Suprapubic skin (tissue), 4 donors: ENCODE results near the gene SCIN. TPM values are rescaled to one million over a fixed set of nuclear protein-coding genes. Genes with fewer than 3 reads are reported as not detected.

Source experiments
- DNase-seq, 2 donors: peaks; one replicate each; pipeline ENCODE4 v3.0.0-alpha.2; 2019; ENCODE audit warnings: low spot score in 2 of 2
- H3K27ac ChIP-seq: fragments of 200-600 bp; sonication (generic); one replicate; pipeline ENCODE4 v1.5.1; 2019
- H3K27me3 ChIP-seq: fragments of 200-600 bp; sonication (generic); one replicate; pipeline ENCODE4 v1.5.1; 2019
- H3K36me3 ChIP-seq: fragments of 200-600 bp; sonication (generic); one replicate; pipeline ENCODE4 v1.5.1; 2019
- H3K4me1 ChIP-seq: fragments of 200-600 bp; sonication (generic); one replicate; pipeline ENCODE4 v1.5.1; 2019
- H3K4me3 ChIP-seq: fragments of 200-600 bp; sonication (generic); one replicate; pipeline ENCODE4 v1.5.1; 2019; ENCODE audit warnings: mild to moderate bottlenecking
- H3K9me3 ChIP-seq: fragments of 200-600 bp; sonication (generic); one replicate; pipeline ENCODE4 v1.5.1; 2019
- EP300 ChIP-seq: sonication (generic); formaldehyde crosslinking; IDR thresholded peaks from one replicate; pipeline ENCODE4 v1.6.1; 2017; ENCODE audit warnings: antibody characterized with exemption
- POLR2A ChIP-seq, 2 donors: fragments of 450-650 bp; IDR thresholded peaks; one replicate each; pipeline ENCODE4 v1.6.1; 2017; ENCODE audit warnings: antibody characterized with exemption in 2 of 2, mild to moderate bottlenecking in 2 of 2, moderate library complexity in 2 of 2
- POLR2AphosphoS5 ChIP-seq, 3 donors: sonication (generic); formaldehyde crosslinking; IDR thresholded peaks; one replicate each; pipeline ENCODE4 v1.6.1; 2017; ENCODE audit warnings: antibody characterized with exemption in 3 of 3
- WGBS: methylation state at CpG from one replicate; pipeline ENCODE4 v1.1.5; 2018; 5-methylcytosine and 5-hydroxymethylcytosine counted together
- total RNA-seq, 4 donors: library from RNA; depleted of rRNA; stranded (reverse); fragments of >200 nt; gene quantifications; one replicate each; pipeline ENCODE4 v1.1.0, GENCODE V29; 2016
- TF ChIP-seq, protein P1 (sequence below), 2 donors: fragments of 200-600 bp in 1 of 2; fragments of 450-650 bp in 1 of 2; sonication (generic) in 1 of 2; IDR thresholded peaks; one replicate each; pipeline ENCODE4 v1.5.1; 2016 to 2019; ENCODE audit warnings: antibody characterized with exemption in 2 of 2, mild to moderate bottlenecking in 1 of 2, moderate library complexity in 1 of 2

Gene SCIN
- total RNA-seq, 4 donors from 2014 or later, result 3.1 to 4.9 (median 3.8) TPM

DNA sequence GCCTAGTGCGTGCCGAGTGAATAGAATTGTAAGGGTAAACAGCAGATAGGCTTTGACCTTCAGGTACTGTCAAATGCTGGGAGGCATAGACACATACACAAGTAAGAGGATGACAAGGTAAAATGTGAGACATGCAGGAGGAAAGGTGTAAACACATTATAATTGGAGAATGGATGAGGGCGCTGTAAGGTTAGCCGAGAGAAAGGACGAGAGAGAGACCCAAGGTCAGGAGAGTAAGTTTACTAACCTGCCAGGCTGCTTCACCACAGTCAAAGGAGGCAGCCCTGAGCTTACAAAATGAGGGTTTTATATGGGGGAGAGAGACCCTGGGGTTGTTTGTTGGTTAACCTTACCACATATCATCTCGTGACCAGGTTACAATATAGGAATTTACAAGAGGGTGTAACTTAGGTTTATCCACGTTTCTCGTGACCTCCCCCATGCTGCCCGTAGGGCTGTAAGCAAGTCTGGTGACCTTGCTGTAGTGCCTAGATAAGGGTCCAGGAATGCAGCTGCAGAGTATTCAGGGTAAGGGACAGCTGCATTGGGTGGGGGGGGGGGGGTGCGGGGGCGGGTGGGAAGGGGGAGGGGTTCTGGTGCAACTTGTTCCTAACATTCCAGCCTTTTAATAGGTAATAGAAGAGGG is 17.9 kb downstream of the SCIN start:
- H3K4me3 ChIP-seq, result no peak overlapping the region
- H3K9me3 ChIP-seq, result no peaks in the 10 kb centered on the region
- H3K36me3 ChIP-seq, result no peaks in the 10 kb centered on the region
- H3K4me1 ChIP-seq, result peaks cover 7% of the 10 kb centered on the region
- no peaks in the 10 kb centered on the region for H3K27me3 ChIP-seq
- TF ChIP-seq POLR2A (IDR thresholded peaks at IDR 0.05), result no peak
- TF ChIP-seq POLR2AphosphoS5 (IDR thresholded peaks at IDR 0.05), result no peak
- TF ChIP-seq, protein P1, sequence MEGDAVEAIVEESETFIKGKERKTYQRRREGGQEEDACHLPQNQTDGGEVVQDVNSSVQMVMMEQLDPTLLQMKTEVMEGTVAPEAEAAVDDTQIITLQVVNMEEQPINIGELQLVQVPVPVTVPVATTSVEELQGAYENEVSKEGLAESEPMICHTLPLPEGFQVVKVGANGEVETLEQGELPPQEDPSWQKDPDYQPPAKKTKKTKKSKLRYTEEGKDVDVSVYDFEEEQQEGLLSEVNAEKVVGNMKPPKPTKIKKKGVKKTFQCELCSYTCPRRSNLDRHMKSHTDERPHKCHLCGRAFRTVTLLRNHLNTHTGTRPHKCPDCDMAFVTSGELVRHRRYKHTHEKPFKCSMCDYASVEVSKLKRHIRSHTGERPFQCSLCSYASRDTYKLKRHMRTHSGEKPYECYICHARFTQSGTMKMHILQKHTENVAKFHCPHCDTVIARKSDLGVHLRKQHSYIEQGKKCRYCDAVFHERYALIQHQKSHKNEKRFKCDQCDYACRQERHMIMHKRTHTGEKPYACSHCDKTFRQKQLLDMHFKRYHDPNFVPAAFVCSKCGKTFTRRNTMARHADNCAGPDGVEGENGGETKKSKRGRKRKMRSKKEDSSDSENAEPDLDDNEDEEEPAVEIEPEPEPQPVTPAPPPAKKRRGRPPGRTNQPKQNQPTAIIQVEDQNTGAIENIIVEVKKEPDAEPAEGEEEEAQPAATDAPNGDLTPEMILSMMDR (IDR thresholded peaks at IDR 0.05), result no peak
- no peak for TF ChIP-seq EP300
- no peak overlapping the region for H3K27ac ChIP-seq
- 93% methylated on average over 11 of the region's 11 CpGs for WGBS
- DNase-seq, result no peak

DNA sequence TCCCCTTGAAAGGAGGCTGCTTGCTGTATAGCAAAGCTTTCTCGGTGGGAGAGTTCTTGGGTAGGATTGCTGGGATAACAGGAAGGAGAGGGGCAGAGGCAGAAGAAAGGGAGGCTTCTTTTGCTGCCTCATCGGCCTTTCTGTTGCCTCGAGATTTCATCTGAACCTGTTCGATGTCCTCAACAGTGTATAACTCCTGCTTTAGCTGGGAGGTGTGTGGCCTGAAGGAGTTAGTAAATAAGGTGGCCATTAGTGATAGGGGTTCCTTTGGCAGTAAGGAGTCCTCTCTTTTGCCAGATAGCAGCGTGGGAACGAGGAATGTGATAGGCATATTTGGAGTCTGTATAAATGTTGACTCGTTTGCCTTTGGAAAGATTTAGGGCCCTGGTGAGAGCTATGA is 20.0 kb downstream of the SCIN start:
- TF ChIP-seq EP300, result no peak
- no peak for TF ChIP-seq POLR2AphosphoS5 (IDR thresholded peaks at IDR 0.05)
- 86% methylated on average over 7 of the region's 7 CpGs for WGBS

DNA sequence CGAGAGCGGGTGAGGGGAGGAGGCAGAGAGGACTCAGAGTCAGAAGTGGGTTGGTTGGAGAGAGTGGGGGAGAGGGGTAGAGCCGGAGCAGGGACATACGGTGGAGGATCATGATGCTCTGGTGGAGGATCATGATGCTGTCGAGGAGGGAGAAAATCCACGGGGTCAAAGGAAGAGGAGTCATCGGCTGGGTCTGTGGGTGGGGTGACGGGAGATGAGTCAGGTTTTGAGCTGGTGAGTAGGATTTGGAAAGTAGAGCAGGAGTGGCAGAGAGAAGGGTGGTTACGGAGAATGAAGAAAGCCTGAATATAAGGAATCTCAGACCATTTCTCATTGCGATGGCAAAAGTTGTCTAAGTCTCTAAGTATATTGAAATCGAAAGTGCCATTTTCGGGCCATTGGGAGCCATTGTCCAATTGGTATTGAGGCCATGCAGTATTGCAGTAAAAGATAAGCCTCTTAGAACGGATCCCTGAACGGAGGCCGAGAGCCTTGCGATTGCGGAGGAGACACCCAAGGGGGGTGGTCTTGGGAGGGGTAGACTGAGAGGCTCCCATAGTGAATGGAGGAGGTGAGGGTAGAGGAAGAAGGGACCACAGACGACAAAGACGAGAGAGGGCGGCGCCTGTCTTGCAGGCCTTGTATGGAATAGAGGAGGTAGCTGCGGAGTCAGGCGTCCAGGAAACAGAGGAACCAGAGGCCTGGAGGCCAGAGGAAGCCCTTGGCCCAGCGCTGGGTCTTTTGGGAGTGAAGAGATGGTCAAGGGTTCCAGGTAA is 23.8 kb downstream of the SCIN start:
- WGBS, result 96% methylated on average over 24 of the region's 24 CpGs
- TF ChIP-seq EP300 (no peak), POLR2AphosphoS5 (IDR thresholded peaks at IDR 0.05) (no peak), POLR2A (IDR thresholded peaks at IDR 0.05) (no peak)
- TF ChIP-seq, protein P1 (IDR thresholded peaks at IDR 0.05), result no peak

More for the DNA sequence above, 20.0 kb downstream of the SCIN start:
- Histone ChIP-seq H3K27me3 (no peaks in the 10 kb centered on the region), H3K36me3 (no peaks in the 10 kb centered on the region), H3K27ac (no peak overlapping the region), H3K4me1 (no peaks in the 10 kb centered on the region), H3K9me3 (no peaks in the 10 kb centered on the region), H3K4me3 (no peak overlapping the region)
- no peak for DNase-seq

DNA sequence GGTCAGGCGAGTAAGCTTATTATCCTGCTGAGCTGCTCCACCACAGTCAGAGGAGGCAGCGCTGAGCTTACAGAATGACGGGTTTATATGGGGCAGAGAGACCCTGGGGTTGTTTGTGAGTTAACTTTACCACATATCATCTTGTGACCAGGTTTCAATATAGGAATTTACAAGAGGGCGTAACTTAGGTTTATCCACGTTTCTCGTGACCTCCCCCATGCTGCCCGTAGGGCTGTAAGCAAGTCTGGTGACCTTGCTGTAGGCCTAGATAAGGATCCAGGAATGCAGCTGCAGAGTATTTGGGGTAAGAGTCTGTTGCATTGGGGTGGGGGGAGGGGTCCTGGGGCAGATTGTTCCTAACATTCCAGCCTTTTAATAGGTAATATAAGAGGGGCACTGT is 24.6 kb downstream of the SCIN start:
- no peaks in the 10 kb centered on the region for H3K9me3 ChIP-seq
- H3K27me3 ChIP-seq, result no peaks in the 10 kb centered on the region
- H3K27ac ChIP-seq, result no peak overlapping the region
- no peak overlapping the region for H3K4me3 ChIP-seq
- 85% methylated on average over 7 of the region's 7 CpGs for whole genome bisulfite sequencing
- TF ChIP-seq EP300 (no peak), POLR2AphosphoS5 (IDR thresholded peaks at IDR 0.05) (no peak), POLR2A (IDR thresholded peaks at IDR 0.05) (no peak)
- TF ChIP-seq, protein P1 (IDR thresholded peaks at IDR 0.05), result no peak
- no peaks in the 10 kb centered on the region for H3K4me1 ChIP-seq
- no peaks in the 10 kb centered on the region for H3K36me3 ChIP-seq
- DNase-seq, result no peak

More for the DNA sequence above, 23.8 kb downstream of the SCIN start:
- no peaks in the 10 kb centered on the region for H3K4me1 ChIP-seq
- no peaks in the 10 kb centered on the region for H3K36me3 ChIP-seq
- no peak for DNase-seq
- H3K27ac ChIP-seq, result no peak overlapping the region
- H3K9me3 ChIP-seq, result no peaks in the 10 kb centered on the region
- H3K4me3 ChIP-seq, result no peak overlapping the region
- H3K27me3 ChIP-seq, result no peaks in the 10 kb centered on the region

DNA sequence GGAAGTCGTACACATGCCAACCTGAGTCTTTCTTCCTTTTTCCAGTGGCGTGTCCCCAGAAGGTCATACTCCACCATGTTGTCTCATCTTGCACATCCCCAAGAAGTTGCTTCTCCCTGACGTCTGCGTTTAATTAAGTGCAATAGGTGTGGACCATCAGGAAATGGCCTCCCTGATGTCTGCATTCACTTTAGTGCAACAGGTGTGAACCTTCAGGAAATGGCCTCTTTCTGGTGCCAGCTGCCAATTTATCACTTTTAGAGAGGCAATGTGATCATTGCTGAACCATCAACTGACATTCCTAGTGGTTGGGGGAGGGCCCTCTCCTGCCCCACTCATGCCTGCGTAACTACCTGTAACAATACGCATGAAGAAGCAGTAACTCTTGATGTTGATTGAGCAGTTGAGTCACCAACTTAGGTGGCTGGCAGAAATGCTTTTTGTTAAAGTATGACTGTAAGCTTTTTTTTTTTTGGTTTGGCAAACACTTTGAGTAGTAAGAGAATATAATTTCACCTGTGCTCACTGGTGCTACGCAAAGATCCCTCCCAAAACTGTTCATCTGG is 25.8 kb downstream of the SCIN start:
- Histone ChIP-seq H3K4me3 (no peak overlapping the region), H3K36me3 (no peaks in the 10 kb centered on the region), H3K4me1 (no peaks in the 10 kb centered on the region), H3K9me3 (no peaks in the 10 kb centered on the region), H3K27ac (no peak overlapping the region), H3K27me3 (no peaks in the 10 kb centered on the region)
- TF ChIP-seq EP300, result no peak
- no peak for TF ChIP-seq POLR2A (IDR thresholded peaks at IDR 0.05)
- no peak for TF ChIP-seq POLR2AphosphoS5 (IDR thresholded peaks at IDR 0.05)
- TF ChIP-seq, protein P1 (IDR thresholded peaks at IDR 0.05), result no peak
- WGBS, result 78% methylated on average over 7 of the region's 7 CpGs
- DNase-seq, result no peak
